SU-DHL-6 (cell line): ENCODE measurements around the gene KCNN2.

Source experiments
- EZH2phosphoT487 ChIP-seq: fragments of 200-600 bp; sonication (generic), shearing (Covaris generic); conservative IDR thresholded peaks from 2 replicates; pipeline ENCODE4 v1.6.1; 2018; ENCODE audit warnings: mild to moderate bottlenecking, antibody characterized with exemption, low read length, moderate library complexity, mixed read lengths
- TF ChIP-seq, protein P1 (sequence below): fragments of 200-600 bp; sonication (generic); IDR thresholded peaks from one replicate; pipeline ENCODE4 v1.5.1; 2017; ENCODE audit warnings: antibody characterized with exemption, mild to moderate bottlenecking, low read length, moderate library complexity; ENCODE audit not compliant: insufficient read depth, poor library complexity, severe bottlenecking

DNA sequence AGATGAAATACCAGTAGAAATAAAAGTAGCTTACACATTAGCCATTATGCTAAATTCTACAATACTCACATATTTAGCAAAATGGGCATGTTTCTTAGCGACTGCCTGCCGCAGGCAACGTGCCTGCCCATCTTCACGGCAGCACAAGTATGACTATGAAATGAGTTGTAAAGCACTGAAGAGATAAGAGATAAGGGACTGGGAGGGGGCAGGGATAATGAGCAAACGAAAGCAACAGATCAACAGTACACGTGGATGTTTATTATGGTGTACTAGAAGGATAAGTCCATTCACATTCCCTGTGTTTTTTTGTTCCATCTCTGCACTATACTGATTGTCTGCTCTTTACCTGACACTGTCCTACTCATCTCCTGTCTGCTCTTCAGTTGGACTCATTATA is 44.1 kb upstream of the KCNN2 start:
- TF ChIP-seq, protein P1, sequence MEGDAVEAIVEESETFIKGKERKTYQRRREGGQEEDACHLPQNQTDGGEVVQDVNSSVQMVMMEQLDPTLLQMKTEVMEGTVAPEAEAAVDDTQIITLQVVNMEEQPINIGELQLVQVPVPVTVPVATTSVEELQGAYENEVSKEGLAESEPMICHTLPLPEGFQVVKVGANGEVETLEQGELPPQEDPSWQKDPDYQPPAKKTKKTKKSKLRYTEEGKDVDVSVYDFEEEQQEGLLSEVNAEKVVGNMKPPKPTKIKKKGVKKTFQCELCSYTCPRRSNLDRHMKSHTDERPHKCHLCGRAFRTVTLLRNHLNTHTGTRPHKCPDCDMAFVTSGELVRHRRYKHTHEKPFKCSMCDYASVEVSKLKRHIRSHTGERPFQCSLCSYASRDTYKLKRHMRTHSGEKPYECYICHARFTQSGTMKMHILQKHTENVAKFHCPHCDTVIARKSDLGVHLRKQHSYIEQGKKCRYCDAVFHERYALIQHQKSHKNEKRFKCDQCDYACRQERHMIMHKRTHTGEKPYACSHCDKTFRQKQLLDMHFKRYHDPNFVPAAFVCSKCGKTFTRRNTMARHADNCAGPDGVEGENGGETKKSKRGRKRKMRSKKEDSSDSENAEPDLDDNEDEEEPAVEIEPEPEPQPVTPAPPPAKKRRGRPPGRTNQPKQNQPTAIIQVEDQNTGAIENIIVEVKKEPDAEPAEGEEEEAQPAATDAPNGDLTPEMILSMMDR = no peak
- no peak for TF ChIP-seq EZH2phosphoT487
